Heart left ventricle (tissue), 13 donors: Measurements from ENCODE around the gene TREM2.

Experiments used
- POLR2A ChIP-seq, 2 donors: fragments of 450-650 bp; IDR thresholded peaks; one replicate each; pipeline ENCODE4 v1.6.1; 2017; ENCODE audit warnings: antibody characterized with exemption in 2 of 2, mild to moderate bottlenecking in 2 of 2, moderate library complexity in 2 of 2
- TF ChIP-seq, protein P1 (sequence below), 12 donors: fragments of 200-600 bp; sonication (generic) in 4 of 12; IDR thresholded peaks; one replicate each; pipeline versions ENCODE4 v1.5.0 to v1.8.0; 2018 to 2022; ENCODE audit warnings: antibody characterized with exemption in 12 of 12, mild to moderate bottlenecking in 5 of 12
- donor health status: ischemic (EF 13 %, LVEDD 7.1; RV severe dilation, severe dysfunction).
- donor health status: DM: no; HTN: yes; CAD: no.
- donor health status: DM: no; HTN: no; CAD: no.
- donor health status: ischemic (EF 25% LVEDD 6.9; RV normal size, moderate dysfunction).
- donor health status: ischemic (EF 25% LVEDD 5.7; RV mildly dilated, moderate dysfunction).
- donor health status: ischemic (EF 35%, LVEDD 5.7; RV mildly dilated, moderate dysfunction).
- donor health status: nonischemic (EF 11% LVEDD 7.7; RV severe dilation, severe dysfunction).
- donor health status: DM: yes; HTN: yes; CAD: no.
- donor health status: PGD.
- donor health status: ischemic (EF 29% LVEDD 5.4; RV normal size, mild dysfunction).
- donor health status: nonischemic (EF 23%, LVEDD 6.1; RV moderate dilation, normal function).

DNA sequence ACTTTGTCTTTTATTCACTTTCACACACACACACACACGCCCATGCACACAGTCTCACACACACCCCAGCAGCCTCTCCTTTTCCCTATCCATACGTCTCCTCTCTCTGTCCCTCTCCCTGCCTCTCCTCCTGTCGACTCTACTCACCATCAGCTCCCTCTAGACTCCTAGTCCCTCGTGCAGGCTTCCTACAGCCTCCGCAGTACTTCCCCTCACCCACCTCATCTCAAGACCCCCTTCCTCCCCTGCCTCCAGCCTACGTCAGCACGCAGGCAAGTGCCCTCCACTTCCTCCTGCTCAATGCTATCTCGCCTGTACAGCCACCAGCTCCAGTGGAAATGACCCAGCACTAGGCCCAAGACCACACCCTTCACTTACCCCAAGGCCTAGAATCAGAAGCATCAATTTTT is 38.9 kb upstream of the TREM2 start:
- TF ChIP-seq, protein P1, sequence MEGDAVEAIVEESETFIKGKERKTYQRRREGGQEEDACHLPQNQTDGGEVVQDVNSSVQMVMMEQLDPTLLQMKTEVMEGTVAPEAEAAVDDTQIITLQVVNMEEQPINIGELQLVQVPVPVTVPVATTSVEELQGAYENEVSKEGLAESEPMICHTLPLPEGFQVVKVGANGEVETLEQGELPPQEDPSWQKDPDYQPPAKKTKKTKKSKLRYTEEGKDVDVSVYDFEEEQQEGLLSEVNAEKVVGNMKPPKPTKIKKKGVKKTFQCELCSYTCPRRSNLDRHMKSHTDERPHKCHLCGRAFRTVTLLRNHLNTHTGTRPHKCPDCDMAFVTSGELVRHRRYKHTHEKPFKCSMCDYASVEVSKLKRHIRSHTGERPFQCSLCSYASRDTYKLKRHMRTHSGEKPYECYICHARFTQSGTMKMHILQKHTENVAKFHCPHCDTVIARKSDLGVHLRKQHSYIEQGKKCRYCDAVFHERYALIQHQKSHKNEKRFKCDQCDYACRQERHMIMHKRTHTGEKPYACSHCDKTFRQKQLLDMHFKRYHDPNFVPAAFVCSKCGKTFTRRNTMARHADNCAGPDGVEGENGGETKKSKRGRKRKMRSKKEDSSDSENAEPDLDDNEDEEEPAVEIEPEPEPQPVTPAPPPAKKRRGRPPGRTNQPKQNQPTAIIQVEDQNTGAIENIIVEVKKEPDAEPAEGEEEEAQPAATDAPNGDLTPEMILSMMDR (IDR thresholded peaks at IDR 0.05) = no peak
- no peak for TF ChIP-seq POLR2A (IDR thresholded peaks at IDR 0.05)
